Raji (cell line): ENCODE results near the gene ZNF565.

Source experiments
- POLR2A ChIP-seq: IDR thresholded peaks from 2 replicates; pipeline ENCODE4 v1.6.1; 2011; ENCODE audit warnings: low read depth, low read length, control low read depth; ENCODE audit not compliant: insufficient read depth

Gene ZNF565

DNA sequence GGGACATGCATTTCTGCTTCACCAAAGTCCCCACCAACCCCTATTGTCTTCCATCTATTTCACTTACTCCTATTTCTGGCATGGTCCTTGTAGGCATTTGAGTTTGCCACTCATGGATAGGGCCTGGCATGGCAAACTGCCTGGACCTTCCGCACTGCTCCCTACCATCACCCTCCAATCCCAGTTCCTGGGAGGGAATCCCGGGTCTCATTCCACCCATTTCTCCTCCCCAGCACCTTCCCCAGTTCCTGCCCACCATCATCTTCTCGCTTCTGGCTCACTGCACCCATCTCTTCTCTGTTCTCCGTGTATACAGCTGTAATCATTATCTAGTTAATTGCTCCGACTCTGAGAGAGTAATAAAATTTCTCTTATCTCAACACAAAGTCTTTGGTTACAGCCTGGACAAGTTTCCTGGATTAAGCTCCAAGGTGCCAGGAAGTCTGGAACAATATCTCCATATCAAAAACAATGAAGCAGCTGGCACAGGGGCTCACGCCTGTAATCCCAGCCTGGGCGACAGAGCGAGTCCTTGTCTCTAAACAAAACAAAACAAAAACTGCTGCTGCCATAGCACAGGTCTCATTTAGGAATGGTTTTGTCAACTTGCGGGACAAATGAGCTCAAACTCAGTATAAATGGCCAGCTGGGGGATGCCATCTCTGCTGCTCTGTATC lies 45.2 kb downstream of the ZNF565 start:
- no peak for TF ChIP-seq POLR2A

DNA sequence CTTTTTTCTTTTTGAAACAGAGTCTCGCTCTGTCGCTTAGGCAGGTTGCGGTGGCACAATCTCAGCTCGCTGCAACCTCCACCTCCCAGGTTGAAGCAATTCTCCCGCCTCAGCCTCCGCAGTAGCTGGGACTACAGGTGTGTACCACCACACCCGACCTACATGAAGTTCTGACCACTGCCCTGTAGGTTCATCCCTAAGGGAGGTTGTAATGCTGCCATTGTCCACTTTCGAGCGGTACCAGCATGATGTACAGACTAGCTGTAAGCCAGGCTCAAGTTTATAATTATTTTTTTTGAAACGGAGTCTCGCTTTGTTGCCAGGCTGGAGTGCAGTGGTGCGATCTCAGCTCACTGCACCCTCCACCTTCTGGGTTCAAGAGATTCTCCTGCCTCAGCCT lies 50.7 kb downstream of the ZNF565 start:
- no peak for TF ChIP-seq POLR2A

DNA sequence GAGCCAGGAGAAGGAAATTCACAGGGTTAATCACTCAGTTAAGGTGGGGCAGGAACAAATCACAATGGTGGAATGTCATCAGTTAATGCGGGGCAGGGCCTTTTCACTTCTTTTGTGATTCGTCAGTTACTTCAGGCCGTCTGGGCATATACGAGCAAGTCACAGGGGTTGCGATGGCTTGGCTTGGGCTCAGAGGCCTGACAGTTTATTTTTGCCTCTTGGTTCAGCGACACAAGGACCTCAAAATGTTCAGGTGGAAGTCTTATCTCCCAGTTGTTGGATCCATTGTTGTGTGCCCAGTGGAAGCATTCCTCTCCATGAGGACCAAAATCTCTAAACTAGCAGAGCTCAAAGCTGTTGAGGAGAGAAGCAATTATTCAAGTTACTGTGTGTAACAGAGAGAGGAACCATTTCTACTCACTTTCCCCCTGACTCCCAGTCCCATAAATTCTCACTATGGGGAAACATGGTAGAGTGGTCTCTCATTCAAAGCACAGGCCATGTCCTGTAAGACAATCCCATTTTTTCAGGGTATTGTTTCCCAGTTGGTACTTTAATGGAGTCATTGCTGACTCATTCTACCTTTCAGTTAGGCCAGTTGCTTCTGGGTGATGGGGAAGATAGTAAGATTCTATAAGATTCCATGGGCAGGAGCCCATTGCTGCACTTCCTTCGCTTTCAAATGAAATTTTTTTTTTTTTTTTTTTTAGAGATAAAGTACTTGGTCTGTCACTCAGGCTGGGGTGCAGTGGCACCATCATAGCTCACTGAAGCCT lies 53.5 kb downstream of the ZNF565 start:
- TF ChIP-seq POLR2A = no peak

- TF ChIP-seq POLR2A = no peak
Observed at GRCh38 chr19:36153126-36153525, 61.3 kb downstream of the ZNF565 start.

DNA sequence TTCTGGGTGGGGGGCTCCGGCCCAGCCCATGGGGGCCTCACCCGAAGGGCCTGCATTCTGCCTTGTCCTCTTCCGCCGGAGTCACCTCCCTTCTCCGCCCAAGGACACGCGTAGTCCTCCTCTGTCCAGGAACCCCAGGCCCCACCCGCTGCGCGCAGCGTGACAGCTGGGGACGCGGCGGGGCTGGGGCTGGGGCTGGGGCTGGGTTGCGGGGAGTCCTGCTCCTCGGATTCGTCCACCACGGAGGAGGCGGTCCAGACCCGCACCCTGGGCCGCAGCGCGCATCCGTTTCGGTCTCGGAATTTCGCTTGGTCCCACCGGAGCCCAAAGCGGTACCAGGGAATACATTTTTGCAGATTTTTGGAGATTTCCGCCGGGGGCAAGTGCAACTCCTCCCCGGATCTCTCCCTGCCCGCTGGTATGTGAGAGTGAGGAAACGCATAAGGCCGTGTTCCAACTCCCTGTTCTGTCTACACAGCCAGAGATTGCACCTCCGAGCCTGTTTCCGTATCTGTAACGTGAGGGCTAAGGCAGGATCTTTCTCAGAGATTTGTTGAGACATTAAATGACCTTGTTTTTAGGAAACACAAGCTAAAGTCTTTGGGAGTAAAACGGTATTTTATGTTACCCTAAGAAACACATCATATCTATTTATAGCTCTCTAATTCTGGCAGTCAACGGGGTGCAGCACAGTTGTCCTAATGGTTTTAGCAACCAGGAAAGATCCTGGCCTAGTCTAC lies 61.9 kb downstream of the ZNF565 start, which contains the start of gene COX7A1:
TSS of gene COX7A1 (minus strand) at position 96 of the 740 bp plus-strand sequence. CDS start at position 56, 40 bp downstream.
- no peak for TF ChIP-seq POLR2A

GRCh38 chr19:36152019-36152351 lies 62.5 kb downstream of the ZNF565 start:
- TF ChIP-seq POLR2A = no peak

DNA sequence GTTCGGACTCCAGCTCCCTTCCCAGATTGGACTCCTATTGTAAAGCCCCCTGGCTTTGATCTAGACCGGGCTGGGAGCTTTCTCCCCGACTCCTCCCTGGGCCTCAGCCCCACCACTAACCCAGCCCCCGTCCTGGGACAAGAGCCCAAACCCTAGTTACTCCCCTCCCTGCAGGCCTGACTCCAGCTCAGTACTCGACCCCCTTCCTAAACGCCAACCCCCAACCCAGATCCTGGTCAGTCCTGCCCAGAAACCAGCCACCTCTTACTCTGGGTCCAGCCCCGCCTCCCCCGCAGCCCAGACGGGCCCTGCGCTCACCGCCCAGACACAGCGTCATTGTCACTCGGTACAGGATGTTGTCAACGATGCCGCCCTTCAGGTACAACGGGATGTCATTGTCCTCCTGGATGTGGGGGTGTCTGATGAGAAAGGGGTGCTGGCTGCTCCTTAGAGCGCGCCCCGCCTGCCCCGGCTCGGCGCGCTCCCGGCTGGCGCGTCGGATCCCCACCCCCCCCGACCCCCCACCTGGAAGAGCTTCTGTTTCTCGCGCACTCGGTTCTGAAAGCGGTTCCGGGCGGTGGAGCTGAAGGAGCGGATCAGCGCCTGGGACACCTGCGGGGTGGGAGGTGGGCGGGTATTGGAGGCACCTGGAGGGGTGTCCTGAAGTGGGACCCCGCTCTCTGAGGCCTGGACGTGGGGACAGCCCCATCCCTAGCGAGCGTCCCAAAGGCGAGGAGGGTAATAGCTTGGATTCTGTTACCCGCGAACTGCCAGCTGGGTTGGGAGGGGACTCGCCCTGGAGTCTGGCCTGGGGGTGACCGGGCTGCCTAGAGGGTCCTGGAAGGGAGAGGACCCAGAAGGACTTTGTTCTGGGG lies 63.1 kb downstream of the ZNF565 start:
- TF ChIP-seq POLR2A = no peak

- no peak for TF ChIP-seq POLR2A
Observed at GRCh38 chr19:36150586-36150985, 63.9 kb downstream of the ZNF565 start.

DNA sequence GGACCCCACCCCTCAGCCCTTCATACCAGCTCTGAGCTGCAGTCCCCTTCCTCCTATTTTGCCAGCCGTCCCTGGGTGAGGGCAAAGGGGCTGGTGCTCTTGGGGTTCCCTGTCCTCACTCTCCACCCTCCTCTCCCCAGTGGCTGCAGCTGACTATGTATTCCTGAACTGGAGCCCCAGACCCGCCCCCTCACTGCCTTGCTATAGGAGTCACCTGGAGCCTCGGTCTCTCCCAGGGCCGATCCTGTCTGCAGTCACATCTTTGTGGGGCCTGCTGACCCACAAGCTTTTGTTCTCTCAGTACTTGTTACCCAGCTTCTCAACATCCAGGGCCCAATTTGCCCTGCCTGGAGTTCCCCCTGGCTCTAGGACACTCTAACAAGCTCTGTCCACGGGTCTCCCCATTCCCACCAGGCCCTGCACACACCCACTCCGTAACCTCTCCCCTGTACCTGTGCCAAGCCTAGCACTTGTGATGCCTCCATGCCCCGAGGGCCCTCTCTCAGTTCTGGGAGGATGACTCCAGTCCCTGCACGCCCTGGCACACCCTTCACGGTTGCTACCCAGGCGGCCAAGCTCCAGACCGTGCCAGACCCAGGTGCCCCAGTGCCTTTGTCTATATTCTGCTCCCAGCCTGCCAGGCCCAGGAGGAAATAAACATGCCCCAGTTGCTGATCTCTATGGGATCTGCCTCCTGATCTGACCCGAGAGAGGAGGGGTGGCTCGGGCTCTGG lies 64.6 kb downstream of the ZNF565 start:
- TF ChIP-seq POLR2A = no peak

- TF ChIP-seq POLR2A = no peak
Observed at GRCh38 chr19:36144624-36145023, 69.8 kb downstream of the ZNF565 start.

DNA sequence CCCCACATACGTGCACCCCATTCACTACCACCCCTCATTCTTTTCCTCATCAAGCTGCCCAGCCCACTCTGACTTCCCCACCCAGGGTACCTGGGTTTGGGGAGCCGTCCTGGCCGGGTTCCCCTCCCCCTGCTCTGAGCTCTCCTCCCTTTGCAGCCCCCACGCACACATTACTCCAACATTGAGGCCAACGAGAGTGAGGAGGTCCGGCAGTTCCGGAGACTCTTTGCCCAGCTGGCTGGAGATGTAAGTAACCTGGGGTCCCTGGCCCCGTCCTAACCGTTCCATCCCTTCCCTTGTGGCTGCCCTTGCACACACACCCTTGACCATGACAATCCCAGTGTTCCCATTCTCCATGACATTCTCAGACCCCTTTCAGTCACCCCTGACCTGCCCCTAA lies 72.0 kb downstream of the ZNF565 start:
- TF ChIP-seq POLR2A = no peak

DNA sequence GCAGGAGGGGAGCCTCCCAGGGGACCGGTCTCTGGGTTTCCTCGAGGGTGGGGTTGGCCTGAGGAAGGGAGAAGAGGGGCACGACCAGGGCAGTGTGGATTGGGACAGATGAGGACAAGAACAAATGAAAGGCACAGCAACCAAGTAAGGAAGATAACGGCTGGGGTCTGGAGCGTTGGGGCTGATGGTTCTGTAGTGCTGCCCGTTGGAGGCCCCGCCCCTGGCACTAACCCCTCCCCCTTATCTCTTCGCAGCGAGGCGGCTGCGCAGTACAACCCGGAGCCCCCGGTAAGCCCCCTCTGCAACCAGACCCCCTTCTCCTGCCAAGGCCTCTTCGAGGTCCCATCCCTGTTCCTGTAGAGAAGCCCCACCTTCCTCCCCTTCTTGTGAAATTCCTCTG lies 72.4 kb downstream of the ZNF565 start:
- TF ChIP-seq POLR2A = no peak

DNA sequence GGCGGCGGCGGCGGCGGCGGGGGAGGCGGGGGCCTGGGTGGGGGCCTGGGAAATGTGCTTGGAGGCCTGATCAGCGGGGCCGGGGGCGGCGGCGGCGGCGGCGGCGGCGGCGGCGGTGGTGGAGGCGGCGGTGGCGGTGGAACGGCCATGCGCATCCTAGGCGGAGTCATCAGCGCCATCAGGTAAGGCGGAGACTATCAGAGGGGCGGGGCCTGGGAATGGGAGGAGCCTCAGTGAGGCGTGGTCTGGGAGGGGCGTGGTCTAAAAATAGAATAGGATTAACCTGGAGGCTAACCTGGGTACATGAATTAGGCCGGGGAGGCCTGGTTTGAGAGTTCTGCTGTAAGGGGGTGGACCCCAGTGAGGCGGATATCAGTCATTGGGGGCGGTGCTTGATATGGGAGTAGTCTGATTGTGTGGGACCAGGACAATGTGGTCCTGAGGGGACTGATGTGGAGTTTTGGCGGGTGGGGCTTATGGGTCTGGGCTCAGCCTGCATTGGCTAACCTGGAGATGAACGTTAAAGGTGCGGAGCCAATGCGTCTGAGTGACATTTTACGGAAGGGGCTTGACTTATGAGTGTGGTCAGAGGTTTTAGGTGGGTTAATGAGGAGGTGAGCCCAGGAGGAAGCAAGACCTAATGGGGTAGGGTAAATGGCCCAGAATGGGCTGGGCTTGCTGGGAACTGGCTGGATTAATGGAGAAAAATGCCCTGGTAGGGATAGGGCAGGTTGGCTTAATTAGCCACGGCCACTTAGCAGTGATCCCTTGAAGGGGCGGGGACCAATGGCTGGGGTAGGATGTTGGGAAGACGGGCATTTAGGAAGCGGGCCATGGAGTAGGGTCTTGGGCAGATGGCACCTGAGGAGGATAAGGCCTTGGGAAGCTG lies 73.2 kb downstream of the ZNF565 start:
- peak; percentile 39; the same call in 1 of the 2 replicates for TF ChIP-seq POLR2A
